Adrenal gland (tissue), 5 donors: Measurements from ENCODE around the gene FYTTD1.
A peak's percentile ranks its signal among the peaks of the same experiment; 100 is the strongest.

Source experiments
- POLR2A ChIP-seq, 2 donors: fragments of 450-650 bp; IDR thresholded peaks; one replicate each; pipeline ENCODE4 v1.6.1; 2017; ENCODE audit warnings: antibody characterized with exemption in 2 of 2, mild to moderate bottlenecking in 2 of 2, moderate library complexity in 1 of 2
- TF ChIP-seq, protein P1 (sequence below), 6 experiments: fragments of 450-650 bp in 4 of 6; fragments of 200-600 bp in 2 of 6; sonication (generic) in 1 of 6; IDR thresholded peaks; 1 replicate in 5 of 6; 2 replicates in 1 of 6; pipeline versions ENCODE4 v1.5.1 to v1.8.0; 2016 to 2021; ENCODE audit warnings: antibody characterized with exemption in 6 of 6, mild to moderate bottlenecking in 2 of 6, moderate library complexity in 1 of 6
- donor health status: DM: no; HTN: no; CAD: no.

DNA sequence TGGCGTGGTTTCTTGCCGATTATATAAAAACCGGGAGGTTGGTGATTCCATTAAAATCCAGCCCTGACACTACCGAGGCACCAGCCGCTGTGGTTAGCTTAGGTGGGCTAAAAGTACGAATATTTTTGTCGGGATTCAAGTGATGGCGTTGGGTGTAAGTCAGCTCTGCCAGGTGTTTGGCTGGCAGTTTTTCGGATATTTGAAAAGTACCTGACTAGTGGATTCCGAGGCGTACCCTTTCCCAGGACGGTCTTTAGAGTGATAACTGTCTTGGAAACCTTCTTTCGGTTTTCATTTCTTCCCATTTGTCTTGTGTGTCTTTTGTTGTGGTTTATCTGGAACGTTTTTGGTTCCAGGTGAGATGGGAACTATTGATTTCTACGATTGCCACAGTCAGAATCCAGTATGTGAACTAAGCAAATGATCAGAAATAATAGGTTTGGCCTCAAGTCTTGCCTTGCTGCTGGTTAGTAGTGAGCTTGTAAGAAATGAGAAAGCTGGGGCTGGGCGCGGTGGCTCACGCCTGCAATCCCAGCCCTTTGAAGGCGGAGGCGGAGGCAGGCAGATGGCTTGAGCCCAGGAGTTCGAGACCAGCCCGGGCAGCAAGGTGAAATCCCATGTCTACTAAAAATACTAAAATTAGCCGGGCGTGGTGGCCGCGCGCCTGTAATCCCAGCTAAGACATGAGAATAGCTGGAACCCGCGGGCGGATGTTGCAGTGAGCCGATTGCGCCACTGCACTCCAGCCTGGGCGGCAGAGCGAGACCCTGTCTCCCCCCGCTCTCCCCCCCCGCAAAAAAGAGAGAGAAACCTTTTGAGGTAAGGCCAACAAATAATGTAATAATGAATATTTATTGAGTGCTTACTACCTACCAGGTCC, 1.4 kb downstream of the FYTTD1 start:
- TF ChIP-seq, protein P1, sequence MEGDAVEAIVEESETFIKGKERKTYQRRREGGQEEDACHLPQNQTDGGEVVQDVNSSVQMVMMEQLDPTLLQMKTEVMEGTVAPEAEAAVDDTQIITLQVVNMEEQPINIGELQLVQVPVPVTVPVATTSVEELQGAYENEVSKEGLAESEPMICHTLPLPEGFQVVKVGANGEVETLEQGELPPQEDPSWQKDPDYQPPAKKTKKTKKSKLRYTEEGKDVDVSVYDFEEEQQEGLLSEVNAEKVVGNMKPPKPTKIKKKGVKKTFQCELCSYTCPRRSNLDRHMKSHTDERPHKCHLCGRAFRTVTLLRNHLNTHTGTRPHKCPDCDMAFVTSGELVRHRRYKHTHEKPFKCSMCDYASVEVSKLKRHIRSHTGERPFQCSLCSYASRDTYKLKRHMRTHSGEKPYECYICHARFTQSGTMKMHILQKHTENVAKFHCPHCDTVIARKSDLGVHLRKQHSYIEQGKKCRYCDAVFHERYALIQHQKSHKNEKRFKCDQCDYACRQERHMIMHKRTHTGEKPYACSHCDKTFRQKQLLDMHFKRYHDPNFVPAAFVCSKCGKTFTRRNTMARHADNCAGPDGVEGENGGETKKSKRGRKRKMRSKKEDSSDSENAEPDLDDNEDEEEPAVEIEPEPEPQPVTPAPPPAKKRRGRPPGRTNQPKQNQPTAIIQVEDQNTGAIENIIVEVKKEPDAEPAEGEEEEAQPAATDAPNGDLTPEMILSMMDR (IDR thresholded peaks at IDR 0.05), result peak in 1 of 6 experiments; percentile 2
- TF ChIP-seq POLR2A (IDR thresholded peaks at IDR 0.05), result peak in 1 of 2 donors; percentile 44
